SK-N-SH treated with all-trans-retinoic acid at 6 μM for 48 hours (cell line): ENCODE results near the gene PCSK9.

Experiments used
- ATAC-seq: fragments of 200-7000 bp; cut with Tn5 transposase; 3 replicates; pipeline ENCODE4 v1.9.1; 2020; ENCODE audit warnings: mild to moderate bottlenecking, moderate library complexity
- ARNTL ChIP-seq: fragments of 450-650 bp; formaldehyde crosslinking; IDR thresholded peaks from 2 replicates; pipeline ENCODE4 v1.5.0; 2020; ENCODE audit warnings: low read depth, mild to moderate bottlenecking, moderate library complexity, borderline replicate concordance
- BACH2 ChIP-seq: fragments of 250-450 bp; sonication (Bioruptor Pico); IDR thresholded peaks from 2 replicates; pipeline ENCODE4 v1.9.0; 2021; ENCODE audit warnings: mild to moderate bottlenecking, borderline replicate concordance
- CREB5 ChIP-seq: fragments of 250-450 bp; sonication (Bioruptor Pico); IDR thresholded peaks from 2 replicates; pipeline ENCODE4 v1.5.1; 2020; ENCODE audit warnings: low read depth, mild to moderate bottlenecking, moderate library complexity
- CSRNP3 ChIP-seq: fragments of 250-450 bp; sonication (Bioruptor Pico); IDR thresholded peaks from 2 replicates; pipeline ENCODE4 v1.5.1; 2021; ENCODE audit warnings: mild to moderate bottlenecking, moderate library complexity
- ESRRG ChIP-seq: fragments of 250-450 bp; sonication (Bioruptor Pico); IDR thresholded peaks from 2 replicates; pipeline ENCODE4 v1.6.1; 2021; ENCODE audit warnings: mild to moderate bottlenecking
- GLIS3 ChIP-seq: fragments of 250-450 bp; sonication (Bioruptor Pico); IDR thresholded peaks from 2 replicates; pipeline ENCODE4 v1.5.0; 2020; ENCODE audit warnings: mild to moderate bottlenecking, moderate library complexity
- ISL1 ChIP-seq: fragments of 250-450 bp; sonication (Bioruptor Pico); IDR thresholded peaks from 2 replicates; pipeline ENCODE4 v2.1.2; 2022; ENCODE audit warnings: mild to moderate bottlenecking, moderate library complexity
- OSR1 ChIP-seq: fragments of 250-450 bp; sonication (Bioruptor Pico); IDR thresholded peaks from 2 replicates; pipeline ENCODE4 v1.8.0; 2022; ENCODE audit warnings: moderate library complexity, mild to moderate bottlenecking, inconsistent platforms
- PATZ1 ChIP-seq: fragments of 250-450 bp; sonication (Bioruptor Pico); IDR thresholded peaks from 2 replicates; pipeline ENCODE4 v1.8.0; 2020; ENCODE audit warnings: mild to moderate bottlenecking, moderate library complexity, borderline replicate concordance
- POU6F1 ChIP-seq: fragments of 250-450 bp; sonication (Bioruptor Pico); IDR thresholded peaks from 2 replicates; pipeline ENCODE4 v1.8.0; 2021; ENCODE audit warnings: low read depth, mild to moderate bottlenecking, moderate library complexity, borderline replicate concordance
- PPARA ChIP-seq: fragments of 250-450 bp; sonication (Bioruptor Pico); IDR thresholded peaks from 2 replicates; pipeline ENCODE4 v1.5.0; 2020; ENCODE audit warnings: mild to moderate bottlenecking, borderline replicate concordance
- RARB ChIP-seq: fragments of 250-450 bp; sonication (Bioruptor Pico); IDR thresholded peaks from 2 replicates; pipeline ENCODE4 v1.8.0; 2021; ENCODE audit warnings: mild to moderate bottlenecking, moderate library complexity
- SNAI2 ChIP-seq: fragments of 250-450 bp; sonication (Bioruptor Pico); IDR thresholded peaks from 2 replicates; pipeline ENCODE4 v1.5.0; 2020; ENCODE audit warnings: mild to moderate bottlenecking, moderate library complexity
- TCF4 ChIP-seq: fragments of 250-450 bp; sonication (Bioruptor Pico); IDR thresholded peaks from 2 replicates; pipeline ENCODE4 v1.8.0; 2021; ENCODE audit warnings: mild to moderate bottlenecking, moderate library complexity, borderline replicate concordance
- TOX ChIP-seq: fragments of 250-450 bp; sonication (Bioruptor Pico); IDR thresholded peaks from 2 replicates; pipeline ENCODE4 v1.8.0; 2021; ENCODE audit warnings: mild to moderate bottlenecking, moderate library complexity, borderline replicate concordance
- TSHZ2 ChIP-seq: fragments of 250-450 bp; sonication (Bioruptor Pico); IDR thresholded peaks from 2 replicates; pipeline ENCODE4 v1.5.0; 2020; ENCODE audit warnings: mild to moderate bottlenecking, moderate library complexity
- ZC3H10 ChIP-seq: fragments of 250-450 bp; sonication (Bioruptor Pico); IDR thresholded peaks from 2 replicates; pipeline ENCODE4 v1.5.1; 2021; ENCODE audit warnings: mild to moderate bottlenecking, moderate library complexity
- ZFP3 ChIP-seq: fragments of 250-450 bp; sonication (Bioruptor Pico); IDR thresholded peaks from 2 replicates; pipeline ENCODE4 v1.5.0; 2020; ENCODE audit warnings: mild to moderate bottlenecking, moderate library complexity
- ZFP30 ChIP-seq: fragments of 450-650 bp; formaldehyde crosslinking; IDR thresholded peaks from 2 replicates; pipeline ENCODE4 v1.5.0; 2022; ENCODE audit warnings: mild to moderate bottlenecking, moderate library complexity
- ZNF565 ChIP-seq: fragments of 450-650 bp; formaldehyde crosslinking; conservative IDR thresholded peaks from 2 replicates; pipeline ENCODE4 v1.5.0; 2020; ENCODE audit warnings: low read depth, mild to moderate bottlenecking, moderate library complexity
- ZNF8 ChIP-seq: fragments of 450-650 bp; formaldehyde crosslinking; IDR thresholded peaks from 2 replicates; pipeline ENCODE4 v1.5.0; 2020; ENCODE audit warnings: mild to moderate bottlenecking, moderate library complexity

PCSK9 gene

GRCh38 chr1:55034476-55035133 lies 4.7 kb upstream of the PCSK9 start:
- peak; percentile 33; the same call in 1 of the 3 replicates for ATAC-seq
- TF ChIP-seq OSR1 (CRISPR knock-in tag) (no peak), POU6F1 (CRISPR knock-in tag) (no peak), RARB (no peak), ZC3H10 (CRISPR knock-in tag) (no peak), PATZ1 (no peak), CSRNP3 (CRISPR knock-in tag) (no peak), ARNTL (CRISPR knock-in tag) (no peak), GLIS3 (no peak), TOX (CRISPR knock-in tag) (no peak), BACH2 (no peak), ZFP3 (CRISPR knock-in tag) (no peak), PPARA (CRISPR knock-in tag) (no peak), ZNF565 (CRISPR knock-in tag) (no peak), CREB5 (CRISPR knock-in tag) (no peak), ZFP30 (CRISPR knock-in tag) (no peak), ZNF8 (no peak)

- no peak for ATAC-seq
- TF ChIP-seq GLIS3 (no peak), ZNF8 (no peak), ISL1 (CRISPR knock-in tag) (no peak), TCF4 (CRISPR knock-in tag) (no peak), ZNF565 (CRISPR knock-in tag) (no peak)
Observed at GRCh38 chr1:55035904-55036303, 3.4 kb upstream of the PCSK9 start.

- TF ChIP-seq SNAI2 (CRISPR knock-in tag) (no peak), TSHZ2 (CRISPR knock-in tag) (no peak), OSR1 (CRISPR knock-in tag) (no peak), GLIS3 (no peak), POU6F1 (CRISPR knock-in tag) (no peak), BACH2 (no peak), ISL1 (CRISPR knock-in tag) (no peak), TCF4 (CRISPR knock-in tag) (no peak), ZNF8 (no peak), CREB5 (CRISPR knock-in tag) (no peak), CSRNP3 (CRISPR knock-in tag) (no peak), ESRRG (CRISPR knock-in tag) (no peak)
- no peak for ATAC-seq
Observed at GRCh38 chr1:55037733-55038551, 1.4 kb upstream of the PCSK9 start.
